Urinary bladder (tissue), 4 donors: Measurements from ENCODE around the gene DR1. TPM values are rescaled to one million over a fixed set of nuclear protein-coding genes. Genes with fewer than 3 reads are reported as not detected.
"Not testable (repeated sequence)": the region's sequence is repeated elsewhere in the genome, so short reads cannot be mapped to it uniquely, and the experiment has no call there.

Experiments used
- DNase-seq: peaks from one replicate; pipeline ENCODE4 v3.0.0-alpha.2; 2015; ENCODE audit errors: extremely low spot score
- H3K27ac ChIP-seq: one replicate; pipeline ENCODE4 v1.5.1; 2013; ENCODE audit warnings: low read depth, mild to moderate bottlenecking, moderate library complexity
- H3K36me3 ChIP-seq: one replicate; pipeline ENCODE4 v1.6.1; 2013; ENCODE audit warnings: mild to moderate bottlenecking, moderate library complexity; ENCODE audit not compliant: insufficient read depth
- H3K4me1 ChIP-seq: one replicate; pipeline ENCODE4 v1.6.1; 2013; ENCODE audit warnings: mild to moderate bottlenecking, moderate library complexity; ENCODE audit not compliant: insufficient read depth
- H3K4me3 ChIP-seq: one replicate; pipeline ENCODE4 v1.5.1; 2013; ENCODE audit warnings: low read depth, low read length
- WGBS: extraction: QIAGEN DNeasy Blood & Tissue Kit; methylation state at CpG from one replicate; pipeline ENCODE4 v1.1.7; 2013; 5-methylcytosine and 5-hydroxymethylcytosine counted together
- polyA plus RNA-seq: library from polyadenylated mRNA; stranded (reverse); fragments of 200-250 nt; gene quantifications from one replicate; pipeline ENCODE4 v1.2.3, GENCODE V29; 2013
- small RNA-seq: library from RNA; depleted of rRNA; stranded (forward); fragments of <200 nt; gene quantifications from one replicate; pipeline ENCODE3, GENCODE V24; 2014
- total RNA-seq: library from RNA; depleted of rRNA; stranded (reverse); fragments of >200 nt; gene quantifications from one replicate; pipeline ENCODE4 v1.2.3, GENCODE V29; 2014
- donor health status: healthy with polysubstance abuse.
- donor health status: healthy.

Gene DR1
- total and polyA plus RNA-seq, 2 donors = 23.1 to 47.4 TPM

- H3K4me3 ChIP-seq = no peak overlapping the region
Observed at GRCh38 chr1:93374334-93375106, 28.8 kb downstream of the DR1 start.

GRCh38 chr1:93384656-93385055 lies 38.9 kb downstream of the DR1 start:
- Histone ChIP-seq H3K4me3 (no peak overlapping the region), H3K36me3 (no peaks in the 10 kb centered on the region), H3K27ac (no peak overlapping the region), H3K4me1 (no peaks in the 10 kb centered on the region)
- WGBS = 93% methylated on average over 3 of the region's 3 CpGs
- DNase-seq = no peak

More at GRCh38 chr1:93374334-93375106, 28.8 kb downstream of the DR1 start:
- Histone ChIP-seq H3K36me3 (no peaks in the 10 kb centered on the region), H3K27ac (no peak overlapping the region), H3K4me1 (no peaks in the 10 kb centered on the region)
- no peak for DNase-seq
- 97% methylated on average over 5 of the region's 5 CpGs for WGBS

- H3K4me3 ChIP-seq, DNase-seq, H3K27ac ChIP-seq, H3K36me3 ChIP-seq, H3K4me1 ChIP-seq: not testable (repeated sequence)
- WGBS = 91% methylated on average over 7 of the region's 7 CpGs
Observed at GRCh38 chr1:93386268-93386667, 40.6 kb downstream of the DR1 start.

- Histone ChIP-seq H3K36me3 (no peaks in the 10 kb centered on the region), H3K27ac (no peak overlapping the region), H3K4me1 (no peaks in the 10 kb centered on the region), H3K4me3 (no peak overlapping the region)
- 94% methylated on average over 2 of the region's 2 CpGs for WGBS
- no peak for DNase-seq
Observed at GRCh38 chr1:93394514-93394913, 48.8 kb downstream of the DR1 start.

GRCh38 chr1:93395195-93395594 lies 49.5 kb downstream of the DR1 start:
- Histone ChIP-seq H3K4me1 (no peaks in the 10 kb centered on the region), H3K36me3 (no peaks in the 10 kb centered on the region), H3K4me3 (no peak overlapping the region), H3K27ac (no peak overlapping the region)
- WGBS = 93% methylated on average over 1 of the region's 1 CpG
- DNase-seq = no peak

GRCh38 chr1:93399781-93400180 lies 54.1 kb downstream of the DR1 start:
- no peaks in the 10 kb centered on the region for H3K36me3 ChIP-seq
- no peak overlapping the region for H3K27ac ChIP-seq
- DNase-seq = peak; percentile 20
- H3K4me3 ChIP-seq = no peak overlapping the region
- no peaks in the 10 kb centered on the region for H3K4me1 ChIP-seq

GRCh38 chr1:93408203-93408602 lies 62.5 kb downstream of the DR1 start:
- H3K27ac ChIP-seq = no peak overlapping the region
- H3K36me3 ChIP-seq = no peaks in the 10 kb centered on the region
- DNase-seq = no peak
- 92% methylated on average over 4 of the region's 4 CpGs for WGBS
- H3K4me1 ChIP-seq = no peaks in the 10 kb centered on the region
- no peak overlapping the region for H3K4me3 ChIP-seq

GRCh38 chr1:93411000-93411399 lies 65.3 kb downstream of the DR1 start:
- DNase-seq = no peak
- Histone ChIP-seq H3K27ac (no peak overlapping the region), H3K4me1 (no peaks in the 10 kb centered on the region), H3K4me3 (no peak overlapping the region), H3K36me3 (no peaks in the 10 kb centered on the region)
- WGBS = 55% methylated on average over 2 of the region's 2 CpGs

- H3K4me3 ChIP-seq = no peak overlapping the region
- 40% methylated on average over 3 of the region's 3 CpGs for WGBS
- no peaks in the 10 kb centered on the region for H3K36me3 ChIP-seq
- H3K27ac ChIP-seq = no peak overlapping the region
- no peak for DNase-seq
- no peaks in the 10 kb centered on the region for H3K4me1 ChIP-seq
Observed at GRCh38 chr1:93414749-93415148, 69.0 kb downstream of the DR1 start.

GRCh38 chr1:93415296-93415695 lies 69.6 kb downstream of the DR1 start:
- no peak overlapping the region for H3K27ac ChIP-seq
- H3K4me3 ChIP-seq = no peak overlapping the region
- H3K4me1 ChIP-seq = no peaks in the 10 kb centered on the region
- no peaks in the 10 kb centered on the region for H3K36me3 ChIP-seq
- 80% methylated on average over 3 of the region's 3 CpGs for WGBS
- no peak for DNase-seq

GRCh38 chr1:93416183-93416582 lies 70.5 kb downstream of the DR1 start:
- DNase-seq = no peak
- H3K36me3 ChIP-seq = no peaks in the 10 kb centered on the region
- H3K4me1 ChIP-seq = no peaks in the 10 kb centered on the region
- H3K27ac ChIP-seq = no peak overlapping the region
- H3K4me3 ChIP-seq = no peak overlapping the region
- WGBS = 93% methylated on average over 2 of the region's 2 CpGs

Small RNA genes within 50 kb of the gene (small RNA-seq; reads per million reads assigned to genes)
- not detected for gene RF00019

Other genes starting within 250 kb of the DR1 start
- gene TMED5, start 165.5 kb upstream of the DR1 start, total RNA-seq = 72.3 TPM
- 31.5 TPM for gene TMED5, start 165.5 kb upstream of the DR1 start, polyA plus RNA-seq
- 16.7 TPM for gene CCDC18, start 165.2 kb upstream of the DR1 start, total RNA-seq
- gene CCDC18, start 165.2 kb upstream of the DR1 start, polyA plus RNA-seq = 2.2 TPM
- 71.4 TPM for gene FNBP1L, start 102.2 kb downstream of the DR1 start, total RNA-seq
- 11.6 TPM for gene FNBP1L, start 102.2 kb downstream of the DR1 start, polyA plus RNA-seq